A549 (cell line): ENCODE results near the gene S100A7. TPM values are rescaled to one million over a fixed set of nuclear protein-coding genes. Genes with fewer than 3 reads are reported as not detected.

Experiments
- ATAC-seq, 2 experiments: fragments of 200-7000 bp in 1 of 2; fragments of >200 bp in 1 of 2; cut with Nextera tagmentation in 1 of 2; cut with Tn5 transposase in 1 of 2; 3 replicates each; pipeline versions ENCODE4 v1.8.0 to v1.9.1; 2018 to 2020; ENCODE audit warnings: mild to moderate bottlenecking in 1 of 2, moderate library complexity in 1 of 2
- CTCF ChIA-PET: fragments of 300-600 bp; sonication (Branson Sonifier 250); formaldehyde crosslinking; extraction: SDS; loops from one replicate; lab custom pipeline; 2021; ENCODE audit warnings: antibody characterized with exemption, inconsistent platforms; lab: Yijun Ruan, JAX
- POLR2A ChIA-PET: fragments of 350-600 bp; formaldehyde crosslinking; extraction: SDS; loops from one replicate; lab custom pipeline; 2021; ENCODE audit warnings: antibody characterized with exemption, inconsistent platforms; lab: Yijun Ruan, JAX
- DNase-seq, 2 experiments: peaks; one replicate each; pipeline versions ENCODE4 v3.0.0 to v3.0.0-alpha.2; 2011 to 2016; ENCODE audit warnings: low read depth in 1 of 2, low spot score in 1 of 2
- FAIRE-seq: peaks from 2 replicates; lab custom pipeline; 2011; peaks lifted over from hg19 to GRCh38; lab: Jason Lieb, UNC
- H3K27ac ChIP-seq, 2 experiments: fragments of >200 bp; sonication (Bioruptor Twin); formaldehyde crosslinking; 3 replicates each; pipeline ENCODE4 v1.5.1; 2016 to 2017
- H3K4me1 ChIP-seq: fragments of >200 bp; sonication (Bioruptor Twin); formaldehyde crosslinking; 3 replicates; pipeline ENCODE4 v1.6.1; 2016
- H3K4me2 ChIP-seq: fragments of >200 bp; sonication (Bioruptor Twin); formaldehyde crosslinking; 3 replicates; pipeline ENCODE4 v1.6.1; 2016
- H3K4me3 ChIP-seq: fragments of >200 bp; sonication (Bioruptor Twin); formaldehyde crosslinking; 3 replicates; pipeline ENCODE4 v1.5.1; 2016
- H3K9me3 ChIP-seq: fragments of >200 bp; sonication (Bioruptor Twin); formaldehyde crosslinking; 3 replicates; pipeline ENCODE4 v1.6.1; 2016
- BHLHE40 ChIP-seq: IDR thresholded peaks from 2 replicates; pipeline ENCODE4 v1.6.1; 2012; ENCODE audit warnings: low read depth, low read length, inconsistent platforms
- CBX2 ChIP-seq: fragments of 200-600 bp; sonication (generic); IDR thresholded peaks from 2 replicates; pipeline ENCODE4 v1.6.1; 2016; ENCODE audit warnings: low read depth, mild to moderate bottlenecking, borderline replicate concordance
- CHD4 ChIP-seq: fragments of 200-600 bp; sonication (generic); IDR thresholded peaks from 2 replicates; pipeline ENCODE4 v1.6.1; 2016; ENCODE audit warnings: antibody characterized with exemption, mild to moderate bottlenecking, borderline replicate concordance
- EP300 ChIP-seq, 2 experiments: fragments of >200 bp; sonication (Bioruptor Twin); formaldehyde crosslinking; IDR thresholded peaks; 2 replicates in 1 of 2; 3 replicates in 1 of 2; pipeline ENCODE4 v1.6.1; 2016 to 2017
- FOSB ChIP-seq: fragments of 250-450 bp; sonication (Bioruptor Pico); IDR thresholded peaks from 2 replicates; pipeline ENCODE4 v1.5.0; 2020; ENCODE audit warnings: mild to moderate bottlenecking, moderate library complexity
- FOSL2 ChIP-seq, 2 experiments: fragments of 450-650 bp in 1 of 2; fragments of >200 bp in 1 of 2; sonication (Bioruptor Twin) in 1 of 2; formaldehyde crosslinking; IDR thresholded peaks; 2 replicates each; pipeline versions ENCODE4 v1.5.0 to v1.6.1; 2016 to 2020; ENCODE audit warnings: mild to moderate bottlenecking in 1 of 2, moderate library complexity in 1 of 2
- HDAC2 ChIP-seq: fragments of 200-600 bp; sonication (generic); IDR thresholded peaks from 2 replicates; pipeline ENCODE4 v1.6.1; 2016
- HEYL ChIP-seq: fragments of 250-450 bp; sonication (Bioruptor Pico); IDR thresholded peaks from 2 replicates; pipeline ENCODE4 v1.8.0; 2021; ENCODE audit warnings: mild to moderate bottlenecking, moderate library complexity
- HOXA7 ChIP-seq: fragments of 250-450 bp; sonication (Bioruptor Pico); IDR thresholded peaks from 2 replicates; pipeline ENCODE4 v1.5.0; 2020; ENCODE audit warnings: mild to moderate bottlenecking, moderate library complexity
- JUN ChIP-seq, 2 experiments: fragments of >200 bp; sonication (Bioruptor Twin); formaldehyde crosslinking; IDR thresholded peaks; 2 replicates in 1 of 2; 3 replicates in 1 of 2; pipeline ENCODE4 v1.6.1; 2016 to 2017
- JUNB ChIP-seq: fragments of >200 bp; sonication (Bioruptor Twin); formaldehyde crosslinking; IDR thresholded peaks from 2 replicates; pipeline ENCODE4 v1.6.1; 2016
- KDM5A ChIP-seq: fragments of 200-600 bp; sonication (generic); IDR thresholded peaks from 2 replicates; pipeline ENCODE4 v1.6.1; 2016; ENCODE audit warnings: antibody characterized with exemption, mild to moderate bottlenecking
- POLR2A ChIP-seq: IDR thresholded peaks from 2 replicates; pipeline ENCODE4 v1.6.1; 2012; ENCODE audit warnings: mild to moderate bottlenecking, low read length
- RAD21 ChIP-seq, 2 experiments: fragments of >200 bp in 1 of 2; sonication (Bioruptor Twin) in 1 of 2; formaldehyde crosslinking in 1 of 2; IDR thresholded peaks in 1 of 2; conservative IDR thresholded peaks in 1 of 2; 2 replicates in 1 of 2; 3 replicates in 1 of 2; pipeline ENCODE4 v1.6.1; 2012 to 2018; ENCODE audit warnings: inconsistent platforms in 1 of 2
- RARB ChIP-seq: fragments of 250-450 bp; sonication (Bioruptor Pico); IDR thresholded peaks from 2 replicates; pipeline ENCODE4 v1.8.0; 2021; ENCODE audit warnings: mild to moderate bottlenecking, moderate library complexity
- RCOR1 ChIP-seq: fragments of 150-350 bp; IDR thresholded peaks from 2 replicates; pipeline ENCODE4 v1.6.1; 2014; ENCODE audit warnings: antibody characterized with exemption, low read length, low read depth
- RFX5 ChIP-seq: fragments of 450-650 bp; IDR thresholded peaks from 2 replicates; pipeline ENCODE4 v1.7.1; 2014; ENCODE audit warnings: antibody characterized with exemption, mild to moderate bottlenecking, moderate library complexity
- SMC3 ChIP-seq: fragments of >200 bp; sonication (Bioruptor Twin); formaldehyde crosslinking; IDR thresholded peaks from 3 replicates; pipeline ENCODE4 v1.6.1; 2018; ENCODE audit warnings: inconsistent platforms
- SREBF2 ChIP-seq: fragments of 450-650 bp; IDR thresholded peaks from 2 replicates; pipeline ENCODE4 v1.6.1; 2014; ENCODE audit warnings: mild to moderate bottlenecking, moderate library complexity
- TP53 ChIP-seq: fragments of 250-450 bp; sonication (Bioruptor Pico); IDR thresholded peaks from 2 replicates; pipeline ENCODE4 v1.5.0; 2021; ENCODE audit warnings: mild to moderate bottlenecking, moderate library complexity
- ZFP36 ChIP-seq: fragments of 450-650 bp; IDR thresholded peaks from 2 replicates; pipeline ENCODE4 v1.6.1; 2014; ENCODE audit warnings: borderline replicate concordance; ENCODE audit not compliant: partially characterized antibody
- WGBS: methylation state at CpG from one replicate; pipeline ENCODE4 v1.1.6; 2017; ENCODE audit errors: missing lambda C conversion rate; 5-methylcytosine and 5-hydroxymethylcytosine counted together
- polyA plus RNA-seq, 4 experiments: library from polyadenylated mRNA; depleted of rRNA in 3 of 4; stranded (reverse); fragments of >200 nt; fragmentation: RNase III in 1 of 4; extraction: RNeasy Plus Mini Kit Qiagen cat#74134 plus additional on column Dnase treatment in 1 of 4; gene quantifications; 2 replicates in 3 of 4; 3 replicates in 1 of 4; pipeline ENCODE4 v1.2.3, GENCODE V29; 2011 to 2017
- TF ChIP-seq, protein P1 (sequence below): fragments of >200 bp; sonication (Bioruptor Twin); formaldehyde crosslinking; IDR thresholded peaks from 3 replicates; pipeline ENCODE4 v1.6.1; 2016
- TF ChIP-seq, protein P2 (sequence below): IDR thresholded peaks from 2 replicates; pipeline ENCODE4 v1.6.1; 2012
- TF ChIP-seq, protein P3 (sequence below): fragments of >200 bp; sonication (Bioruptor Twin); formaldehyde crosslinking; IDR thresholded peaks from 3 replicates; pipeline ENCODE4 v1.5.1; 2016
- TF ChIP-seq, protein P4 (sequence below): IDR thresholded peaks from 2 replicates; pipeline ENCODE4 v1.6.1; 2012; ENCODE audit warnings: low read depth, borderline replicate concordance
- TF ChIP-seq, protein P5 (sequence below): fragments of >200 bp; sonication (Bioruptor Twin); formaldehyde crosslinking; IDR thresholded peaks from 2 replicates; pipeline ENCODE4 v1.6.1; 2016

Gene S100A7
- polyA plus RNA-seq, 2 of the 4 experiments (the other 2 are of a cell fraction), result not detected

DNA sequence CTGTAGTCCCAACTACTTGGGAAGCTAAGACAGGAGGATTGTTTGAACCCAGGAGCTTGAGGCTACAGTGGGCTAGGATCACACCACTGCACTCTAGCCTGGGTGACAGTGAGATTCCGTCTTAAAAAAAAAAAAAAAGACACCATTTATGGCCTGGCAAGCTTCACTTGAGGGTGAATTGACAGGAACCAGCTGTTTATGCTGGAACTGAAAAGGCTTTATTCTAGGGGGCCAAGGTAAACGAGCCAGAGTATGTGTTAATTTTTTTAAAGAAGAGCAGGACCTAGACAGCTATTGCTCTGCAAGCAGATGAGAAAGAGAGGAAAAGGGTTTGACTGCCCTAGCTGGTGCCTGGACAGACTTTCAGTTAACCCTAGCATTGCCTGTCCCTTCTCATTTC is 38.3 kb upstream of the S100A7 start:
- TF ChIP-seq RCOR1 (no peak), RFX5 (no peak), POLR2A (no peak), TP53 (CRISPR knock-in tag) (no peak), HEYL (CRISPR knock-in tag) (no peak), SMC3 (no peak), JUNB (no peak), RARB (CRISPR knock-in tag) (no peak), FOSL2 (IDR thresholded peaks at IDR 0.05) (no peak), FOSL2 (CRISPR knock-in tag; IDR thresholded peaks at IDR 0.05) (no peak), HDAC2 (no peak), EP300 (IDR thresholded peaks at IDR 0.05) (no peak), JUN (IDR thresholded peaks at IDR 0.05) (no peak), CHD4 (no peak)
- TF ChIP-seq, protein P1, sequence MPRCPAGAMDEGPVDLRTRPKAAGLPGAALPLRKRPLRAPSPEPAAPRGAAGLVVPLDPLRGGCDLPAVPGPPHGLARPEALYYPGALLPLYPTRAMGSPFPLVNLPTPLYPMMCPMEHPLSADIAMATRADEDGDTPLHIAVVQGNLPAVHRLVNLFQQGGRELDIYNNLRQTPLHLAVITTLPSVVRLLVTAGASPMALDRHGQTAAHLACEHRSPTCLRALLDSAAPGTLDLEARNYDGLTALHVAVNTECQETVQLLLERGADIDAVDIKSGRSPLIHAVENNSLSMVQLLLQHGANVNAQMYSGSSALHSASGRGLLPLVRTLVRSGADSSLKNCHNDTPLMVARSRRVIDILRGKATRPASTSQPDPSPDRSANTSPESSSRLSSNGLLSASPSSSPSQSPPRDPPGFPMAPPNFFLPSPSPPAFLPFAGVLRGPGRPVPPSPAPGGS, result no peak
- TF ChIP-seq, protein P2, sequence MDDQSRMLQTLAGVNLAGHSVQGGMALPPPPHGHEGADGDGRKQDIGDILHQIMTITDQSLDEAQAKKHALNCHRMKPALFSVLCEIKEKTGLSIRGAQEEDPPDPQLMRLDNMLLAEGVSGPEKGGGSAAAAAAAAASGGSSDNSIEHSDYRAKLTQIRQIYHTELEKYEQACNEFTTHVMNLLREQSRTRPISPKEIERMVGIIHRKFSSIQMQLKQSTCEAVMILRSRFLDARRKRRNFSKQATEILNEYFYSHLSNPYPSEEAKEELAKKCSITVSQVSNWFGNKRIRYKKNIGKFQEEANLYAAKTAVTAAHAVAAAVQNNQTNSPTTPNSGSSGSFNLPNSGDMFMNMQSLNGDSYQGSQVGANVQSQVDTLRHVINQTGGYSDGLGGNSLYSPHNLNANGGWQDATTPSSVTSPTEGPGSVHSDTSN, result no peak
- TF ChIP-seq, protein P3, sequence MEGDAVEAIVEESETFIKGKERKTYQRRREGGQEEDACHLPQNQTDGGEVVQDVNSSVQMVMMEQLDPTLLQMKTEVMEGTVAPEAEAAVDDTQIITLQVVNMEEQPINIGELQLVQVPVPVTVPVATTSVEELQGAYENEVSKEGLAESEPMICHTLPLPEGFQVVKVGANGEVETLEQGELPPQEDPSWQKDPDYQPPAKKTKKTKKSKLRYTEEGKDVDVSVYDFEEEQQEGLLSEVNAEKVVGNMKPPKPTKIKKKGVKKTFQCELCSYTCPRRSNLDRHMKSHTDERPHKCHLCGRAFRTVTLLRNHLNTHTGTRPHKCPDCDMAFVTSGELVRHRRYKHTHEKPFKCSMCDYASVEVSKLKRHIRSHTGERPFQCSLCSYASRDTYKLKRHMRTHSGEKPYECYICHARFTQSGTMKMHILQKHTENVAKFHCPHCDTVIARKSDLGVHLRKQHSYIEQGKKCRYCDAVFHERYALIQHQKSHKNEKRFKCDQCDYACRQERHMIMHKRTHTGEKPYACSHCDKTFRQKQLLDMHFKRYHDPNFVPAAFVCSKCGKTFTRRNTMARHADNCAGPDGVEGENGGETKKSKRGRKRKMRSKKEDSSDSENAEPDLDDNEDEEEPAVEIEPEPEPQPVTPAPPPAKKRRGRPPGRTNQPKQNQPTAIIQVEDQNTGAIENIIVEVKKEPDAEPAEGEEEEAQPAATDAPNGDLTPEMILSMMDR, result no peak
- TF ChIP-seq, protein P4, sequence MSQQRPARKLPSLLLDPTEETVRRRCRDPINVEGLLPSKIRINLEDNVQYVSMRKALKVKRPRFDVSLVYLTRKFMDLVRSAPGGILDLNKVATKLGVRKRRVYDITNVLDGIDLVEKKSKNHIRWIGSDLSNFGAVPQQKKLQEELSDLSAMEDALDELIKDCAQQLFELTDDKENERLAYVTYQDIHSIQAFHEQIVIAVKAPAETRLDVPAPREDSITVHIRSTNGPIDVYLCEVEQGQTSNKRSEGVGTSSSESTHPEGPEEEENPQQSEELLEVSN, result no peak
- ChIA-PET CTCF (interaction anchor here (0.6 to 24.0 kb wide), 9 partner anchors 12 to 283 kb away, joined by 3 to 731 read pairs (median 4); partner anchors contain the start of genes PGLYRP4 and S100A9), POLR2A (no interaction called here)
- FAIRE-seq, result no peak
- no peak overlapping the region for H3K27ac ChIP-seq
- no peak for ATAC-seq
- H3K4me2 ChIP-seq, result no peak overlapping the region
- no peak overlapping the region for H3K4me3 ChIP-seq
- no peak for DNase-seq
- H3K9me3 ChIP-seq, result no peaks in the 10 kb centered on the region
- WGBS, result 12% methylated on average over 2 of the region's 2 CpGs
- no peaks in the 10 kb centered on the region for H3K4me1 ChIP-seq

DNA sequence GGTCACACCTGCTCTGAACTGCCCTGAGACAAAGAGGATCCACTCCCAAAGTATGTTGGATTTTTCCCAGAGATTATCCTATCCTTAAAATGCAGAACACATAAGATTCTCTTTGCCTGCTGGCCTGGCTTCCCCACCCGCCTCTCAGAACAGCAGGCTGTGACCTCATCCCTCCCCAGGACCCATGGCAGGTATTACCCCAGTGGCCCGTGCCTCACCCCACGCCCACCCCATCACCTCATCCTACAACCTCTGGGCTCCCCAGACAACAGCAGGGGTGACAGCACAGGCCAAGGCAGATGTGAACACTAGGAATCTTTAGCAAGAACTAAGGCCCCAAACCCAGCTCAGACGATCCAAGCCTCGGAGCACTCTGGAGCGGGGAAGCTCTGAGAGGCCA is 35.1 kb upstream of the S100A7 start:
- Histone ChIP-seq H3K9me3 (no peaks in the 10 kb centered on the region), H3K4me3 (no peak overlapping the region), H3K27ac (peak overlapping the region in 1 of 2 experiments; percentile 32; a peak in 2 of 6 replicates), H3K4me1 (peaks cover 13% of the 10 kb centered on the region), H3K4me2 (no peak overlapping the region)
- no peak for TF ChIP-seq CBX2
- no peak for DNase-seq
- FAIRE-seq, result no peak
- CTCF ChIA-PET, result interaction anchor here (0.6 to 24.0 kb wide), 47 partner anchors 10 to 427 kb away, joined by 3 to 731 read pairs (median 6); partner anchors contain the start of genes GATAD2B, PGLYRP4, S100A12 and S100A13
- peak in 1 of 2 experiments; percentile 11; a peak in 1 of 6 replicates for ATAC-seq
- POLR2A ChIA-PET, result no interaction called here
- WGBS, result 32% methylated on average over 5 of the region's 6 CpGs

DNA sequence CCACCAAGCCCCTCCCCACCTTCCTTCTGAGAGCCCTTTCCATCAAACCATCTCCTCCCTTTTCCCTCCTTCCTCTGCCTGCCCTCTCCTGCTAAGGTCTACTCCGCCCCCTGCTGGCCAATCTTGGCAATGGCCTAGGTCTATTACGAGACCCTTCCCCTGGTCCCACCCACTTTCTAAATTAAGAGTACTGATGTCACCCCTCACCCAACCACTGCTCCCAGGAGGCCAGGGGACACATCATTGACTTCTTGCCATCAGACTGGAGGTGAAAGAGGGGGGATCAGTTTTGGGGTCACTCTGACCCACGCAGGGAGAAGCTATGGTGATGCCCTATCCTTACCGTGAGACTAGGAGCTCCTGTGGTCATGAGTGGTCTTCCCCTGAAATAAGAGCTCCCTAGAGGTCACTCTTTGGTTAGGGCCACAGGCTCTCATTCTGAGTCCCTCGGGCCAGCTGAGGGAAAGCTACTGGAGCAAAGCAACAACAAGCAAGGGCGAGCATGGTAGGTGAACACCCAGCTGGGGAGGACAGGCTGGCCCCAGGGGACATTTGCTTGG is 34.6 kb upstream of the S100A7 start:
- Histone ChIP-seq H3K27ac (peak overlapping the region in 1 of 2 experiments; percentile 32; a peak in 2 of 6 replicates), H3K4me3 (no peak overlapping the region), H3K9me3 (no peaks in the 10 kb centered on the region), H3K4me1 (peaks cover 18% of the 10 kb centered on the region), H3K4me2 (no peak overlapping the region)
- FAIRE-seq, result no peak
- POLR2A ChIA-PET, result no interaction called here
- ATAC-seq, result peak; percentile 54 to 88; a peak in 4 of 6 replicates
- peak; percentile 50 to 72 for DNase-seq
- WGBS, result 36% methylated on average over 5 of the region's 6 CpGs
- CTCF ChIA-PET, result interaction anchor here (0.6 to 24.0 kb wide), 62 partner anchors 7 to 428 kb away, joined by 3 to 731 read pairs (median 5); partner anchors contain the start of genes GATAD2B, PGLYRP4, S100A12 and S100A13
- TF ChIP-seq, protein P5, sequence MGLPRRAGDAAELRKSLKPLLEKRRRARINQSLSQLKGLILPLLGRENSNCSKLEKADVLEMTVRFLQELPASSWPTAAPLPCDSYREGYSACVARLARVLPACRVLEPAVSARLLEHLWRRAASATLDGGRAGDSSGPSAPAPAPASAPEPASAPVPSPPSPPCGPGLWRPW, result no peak
- no peak for TF ChIP-seq ZFP36
- TF ChIP-seq RAD21 (conservative IDR thresholded peaks at IDR 0.05 in 1 of 2, IDR thresholded peaks at IDR 0.05 in 1 of 2), result peak; percentile 93 to 94
- TF ChIP-seq HOXA7 (CRISPR knock-in tag), result no peak
- TF ChIP-seq, protein P3, result peak; percentile 90
- no peak for TF ChIP-seq KDM5A
- no peak for TF ChIP-seq SREBF2
- TF ChIP-seq FOSB (CRISPR knock-in tag), result no peak
- TF ChIP-seq BHLHE40, result no peak
